ENCODE measurements around the gene FNBP1.

- TF ChIP-seq, protein P1, sequence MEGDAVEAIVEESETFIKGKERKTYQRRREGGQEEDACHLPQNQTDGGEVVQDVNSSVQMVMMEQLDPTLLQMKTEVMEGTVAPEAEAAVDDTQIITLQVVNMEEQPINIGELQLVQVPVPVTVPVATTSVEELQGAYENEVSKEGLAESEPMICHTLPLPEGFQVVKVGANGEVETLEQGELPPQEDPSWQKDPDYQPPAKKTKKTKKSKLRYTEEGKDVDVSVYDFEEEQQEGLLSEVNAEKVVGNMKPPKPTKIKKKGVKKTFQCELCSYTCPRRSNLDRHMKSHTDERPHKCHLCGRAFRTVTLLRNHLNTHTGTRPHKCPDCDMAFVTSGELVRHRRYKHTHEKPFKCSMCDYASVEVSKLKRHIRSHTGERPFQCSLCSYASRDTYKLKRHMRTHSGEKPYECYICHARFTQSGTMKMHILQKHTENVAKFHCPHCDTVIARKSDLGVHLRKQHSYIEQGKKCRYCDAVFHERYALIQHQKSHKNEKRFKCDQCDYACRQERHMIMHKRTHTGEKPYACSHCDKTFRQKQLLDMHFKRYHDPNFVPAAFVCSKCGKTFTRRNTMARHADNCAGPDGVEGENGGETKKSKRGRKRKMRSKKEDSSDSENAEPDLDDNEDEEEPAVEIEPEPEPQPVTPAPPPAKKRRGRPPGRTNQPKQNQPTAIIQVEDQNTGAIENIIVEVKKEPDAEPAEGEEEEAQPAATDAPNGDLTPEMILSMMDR (IDR thresholded peaks at IDR 0.05; ENCODE audit: low read depth, low read length, poor library complexity, severe bottlenecking) = no peak
- no peak for TF ChIP-seq EZH2phosphoT487 (IDR thresholded peaks at IDR 0.05; ENCODE audit: borderline replicate concordance, low read length)
Measured at GRCh38 chr9:129840034-129840433, 203.0 kb downstream of the FNBP1 start.

Data from DOHH2 (cell line).